ENCODE measurements around the gene CRABP1.

GRCh38 chr15:78301326-78301725 lies 38.8 kb upstream of the CRABP1 start:
- TF ChIP-seq CTCF (IDR thresholded peaks at IDR 0.05): no peak
- TF ChIP-seq POLR2AphosphoS5 (IDR thresholded peaks at IDR 0.05): no peak
- TF ChIP-seq POLR2A (IDR thresholded peaks at IDR 0.05): no peak
